ENCODE measurements around the gene TENM3.

TENM3 gene

GRCh38 chr4:182628544-182628943 lies 385.3 kb downstream of the TENM3 start:
- no peak for DNase-seq (ENCODE audit: low spot score)

GRCh38 chr4:182629096-182629495 lies 385.9 kb downstream of the TENM3 start:
- DNase-seq (ENCODE audit: low spot score) = no peak

GRCh38 chr4:182640491-182640890 lies 397.3 kb downstream of the TENM3 start:
- DNase-seq (ENCODE audit: low spot score) = no peak

- DNase-seq (ENCODE audit: low spot score) = no peak
These were observed 397.7 kb downstream of the TENM3 start for GRCh38 chr4:182640932-182641331.

GRCh38 chr4:182642831-182643230 lies 399.6 kb downstream of the TENM3 start:
- no peak for DNase-seq (ENCODE audit: low spot score)

GRCh38 chr4:182643801-182644682 lies 400.8 kb downstream of the TENM3 start:
- DNase-seq (ENCODE audit: low spot score) = no peak

GRCh38 chr4:182644683-182645050 lies 401.5 kb downstream of the TENM3 start:
- DNase-seq (ENCODE audit: low spot score) = no peak

GRCh38 chr4:182645511-182645910 lies 402.3 kb downstream of the TENM3 start:
- DNase-seq (ENCODE audit: low spot score) = no peak

- DNase-seq (ENCODE audit: low spot score) = no peak
These were observed 404.6 kb downstream of the TENM3 start for GRCh38 chr4:182647646-182648300.

GRCh38 chr4:182648766-182649165 lies 405.6 kb downstream of the TENM3 start:
- no peak for DNase-seq (ENCODE audit: low spot score)

- DNase-seq (ENCODE audit: low spot score) = no peak
These were observed 406.7 kb downstream of the TENM3 start for GRCh38 chr4:182649698-182650477.

- DNase-seq (ENCODE audit: low spot score) = peak; percentile 18
These were observed 410.4 kb downstream of the TENM3 start for GRCh38 chr4:182653596-182653995.

- DNase-seq (ENCODE audit: low spot score) = no peak
These were observed 412.1 kb downstream of the TENM3 start for GRCh38 chr4:182655340-182655739.

GRCh38 chr4:182662551-182662950 lies 419.3 kb downstream of the TENM3 start:
- no peak for DNase-seq (ENCODE audit: low spot score)

GRCh38 chr4:182671231-182671630 lies 428.0 kb downstream of the TENM3 start:
- no peak for DNase-seq (ENCODE audit: low spot score)

- no peak for DNase-seq (ENCODE audit: low spot score)
These were observed 428.5 kb downstream of the TENM3 start for GRCh38 chr4:182671749-182672148.

GRCh38 chr4:182678590-182678989 lies 435.4 kb downstream of the TENM3 start:
- DNase-seq (ENCODE audit: low spot score) = no peak

- DNase-seq (ENCODE audit: low spot score) = no peak
These were observed 436.3 kb downstream of the TENM3 start for GRCh38 chr4:182679533-182679932.

- DNase-seq (ENCODE audit: low spot score) = no peak
These were observed 437.0 kb downstream of the TENM3 start for GRCh38 chr4:182680234-182680653.

- no peak for DNase-seq (ENCODE audit: low spot score)
These were observed 440.5 kb downstream of the TENM3 start for GRCh38 chr4:182683661-182684060.

- no peak for DNase-seq (ENCODE audit: low spot score)
These were observed 441.6 kb downstream of the TENM3 start for GRCh38 chr4:182684796-182685195.

- no peak for DNase-seq (ENCODE audit: low spot score)
These were observed 444.9 kb downstream of the TENM3 start for GRCh38 chr4:182688081-182688480.

GRCh38 chr4:182694551-182694950 lies 451.3 kb downstream of the TENM3 start:
- no peak for DNase-seq (ENCODE audit: low spot score)

Data from kidney capillary endothelial cell (primary cell).